Astrocyte (in vitro differentiated cells and primary cell): ENCODE measurements around the gene AP3B2.

Experiments
- CTCF ChIP-seq: IDR thresholded peaks from 2 replicates; pipeline ENCODE4 v1.5.1; 2011; ENCODE audit warnings: low read depth, mild to moderate bottlenecking, inconsistent platforms, low read length, moderate library complexity; ENCODE audit not compliant: insufficient read depth
- EZH2 ChIP-seq: IDR thresholded peaks from 2 replicates; pipeline ENCODE4 v1.6.1; 2012; ENCODE audit warnings: mild to moderate bottlenecking, low read length, inconsistent platforms; ENCODE audit not compliant: insufficient read depth

- TF ChIP-seq CTCF (no peak), EZH2 (no peak)
Measured at GRCh38 chr15:82715003-82715402, 5.3 kb upstream of the AP3B2 start.
